HG03575 (cell line): Measurements from ENCODE around the gene RSPRY1.

Experiments
- ATAC-seq: cut with Tn5 transposase; IDR thresholded peaks from one replicate; pipeline ENCODE4 v1.9.1; 2021; ENCODE audit not compliant: unreplicated experiment, insufficient number of reproducible peaks, low FRiP score; ENCODE audit errors: extremely low read depth

RSPRY1 gene

DNA sequence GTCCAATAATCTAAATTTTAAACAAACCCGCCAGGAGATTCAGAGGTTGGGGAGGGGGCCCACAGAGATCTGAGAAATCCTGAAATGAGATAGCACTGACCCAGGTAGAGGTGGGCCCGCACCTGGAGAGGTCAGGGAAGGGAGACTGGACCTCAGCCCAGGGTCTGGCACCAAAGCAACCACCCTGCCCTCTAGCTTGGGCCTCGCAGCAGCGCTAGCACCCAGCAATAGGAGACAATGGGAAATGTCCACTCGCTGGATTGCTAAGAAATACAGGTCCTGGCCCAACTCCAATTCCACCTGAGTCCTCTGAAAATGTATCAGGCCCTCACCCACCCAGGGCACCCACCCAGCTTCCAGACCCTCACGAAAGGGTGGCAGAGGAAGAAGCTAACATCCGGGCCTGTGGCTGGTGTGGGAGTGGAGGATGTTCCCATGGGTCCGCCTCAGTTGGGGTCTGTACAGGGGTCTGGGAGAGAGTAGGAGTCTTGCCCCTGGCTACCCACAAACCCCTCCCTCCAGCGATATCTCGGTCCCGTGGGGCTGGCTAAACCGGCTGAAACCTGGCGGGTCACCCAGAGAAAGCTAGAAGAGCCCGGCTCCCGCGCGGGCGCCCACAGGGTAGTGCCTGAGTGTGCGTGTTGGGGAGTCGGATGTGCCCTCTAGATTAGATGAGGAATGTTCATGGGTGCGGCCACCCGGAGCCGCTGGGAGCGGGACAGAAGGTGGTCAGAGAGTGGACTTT lies 97.3 kb downstream of the RSPRY1 start:
- ATAC-seq, result no peak

DNA sequence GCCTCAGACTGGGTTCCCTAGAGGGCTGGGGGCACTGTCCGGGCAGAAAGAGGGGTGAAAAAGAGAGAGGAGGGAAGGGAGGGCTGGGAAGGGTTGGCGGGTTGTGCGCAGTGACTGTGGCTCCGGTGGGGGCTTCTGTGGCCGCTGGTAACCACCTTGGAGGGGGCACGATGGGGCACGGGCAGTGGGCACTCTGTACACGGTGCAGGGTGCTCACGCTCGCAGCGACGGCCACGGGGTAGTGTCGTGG lies 97.8 kb downstream of the RSPRY1 start:
- ATAC-seq, result no peak

DNA sequence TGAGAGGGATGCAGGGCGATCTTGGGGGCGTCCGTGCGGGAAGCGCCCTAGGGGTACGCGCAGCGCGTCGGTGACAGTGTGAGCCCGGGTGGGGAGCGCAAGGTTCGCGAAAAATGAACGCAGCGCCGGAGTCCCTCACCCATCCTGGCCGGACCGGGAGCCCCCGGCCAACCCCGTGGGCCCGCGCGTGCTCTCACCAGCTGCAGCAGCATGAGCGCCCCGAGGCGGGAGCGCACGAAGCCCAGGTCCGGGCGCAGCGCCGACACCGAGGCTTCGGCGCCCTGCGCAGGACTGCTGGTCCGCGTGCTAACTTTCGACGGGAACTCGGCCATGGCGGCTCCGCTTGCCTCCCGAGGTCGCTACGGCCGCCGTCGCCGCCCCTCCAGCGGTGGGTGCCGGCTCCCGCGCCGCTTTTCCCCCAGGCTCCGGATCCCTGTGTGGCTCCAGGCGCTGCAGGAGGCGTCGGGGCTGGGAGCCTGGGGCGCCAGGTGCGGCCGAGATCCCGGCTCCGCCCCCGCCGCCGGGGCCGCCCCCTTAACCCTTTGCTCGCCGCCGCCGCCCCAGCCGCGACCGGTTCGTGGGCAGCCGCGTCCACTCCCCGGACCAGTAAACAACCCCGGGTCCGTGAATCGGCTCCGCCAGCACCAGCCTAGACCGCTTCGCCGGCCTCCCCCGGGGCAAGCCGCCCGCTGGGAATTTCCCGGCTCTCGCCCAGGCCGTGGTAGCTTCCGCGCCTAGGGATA lies 98.3 kb downstream of the RSPRY1 start, which contains the start of gene PLLP:
TSS of gene PLLP (minus strand) at position 464 of the 743 bp plus-strand sequence. CDS start at position 332, 132 bp downstream.
- no peak for ATAC-seq

- ATAC-seq, result no peak
Measured at GRCh38 chr16:57284952-57285363, 98.8 kb downstream of the RSPRY1 start.

DNA sequence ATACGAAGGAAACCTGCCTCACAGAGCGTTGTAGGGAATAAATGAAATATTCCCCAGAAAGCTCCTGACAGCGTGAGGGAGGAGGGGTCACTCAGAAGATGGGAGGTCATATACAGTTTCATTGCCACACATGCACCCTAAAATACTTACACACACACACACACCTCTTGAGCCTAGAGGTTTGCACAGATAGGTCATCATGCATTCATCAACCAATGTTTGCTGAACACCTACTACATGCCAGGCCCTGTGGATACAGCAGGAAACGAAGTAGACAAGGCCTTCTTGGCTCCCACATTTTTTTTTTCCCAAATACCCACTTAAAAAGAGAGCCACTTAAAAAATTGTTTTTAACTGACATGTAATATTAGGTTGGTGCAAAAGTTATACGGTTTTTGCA lies 99.2 kb downstream of the RSPRY1 start:
- ATAC-seq, result no peak

DNA sequence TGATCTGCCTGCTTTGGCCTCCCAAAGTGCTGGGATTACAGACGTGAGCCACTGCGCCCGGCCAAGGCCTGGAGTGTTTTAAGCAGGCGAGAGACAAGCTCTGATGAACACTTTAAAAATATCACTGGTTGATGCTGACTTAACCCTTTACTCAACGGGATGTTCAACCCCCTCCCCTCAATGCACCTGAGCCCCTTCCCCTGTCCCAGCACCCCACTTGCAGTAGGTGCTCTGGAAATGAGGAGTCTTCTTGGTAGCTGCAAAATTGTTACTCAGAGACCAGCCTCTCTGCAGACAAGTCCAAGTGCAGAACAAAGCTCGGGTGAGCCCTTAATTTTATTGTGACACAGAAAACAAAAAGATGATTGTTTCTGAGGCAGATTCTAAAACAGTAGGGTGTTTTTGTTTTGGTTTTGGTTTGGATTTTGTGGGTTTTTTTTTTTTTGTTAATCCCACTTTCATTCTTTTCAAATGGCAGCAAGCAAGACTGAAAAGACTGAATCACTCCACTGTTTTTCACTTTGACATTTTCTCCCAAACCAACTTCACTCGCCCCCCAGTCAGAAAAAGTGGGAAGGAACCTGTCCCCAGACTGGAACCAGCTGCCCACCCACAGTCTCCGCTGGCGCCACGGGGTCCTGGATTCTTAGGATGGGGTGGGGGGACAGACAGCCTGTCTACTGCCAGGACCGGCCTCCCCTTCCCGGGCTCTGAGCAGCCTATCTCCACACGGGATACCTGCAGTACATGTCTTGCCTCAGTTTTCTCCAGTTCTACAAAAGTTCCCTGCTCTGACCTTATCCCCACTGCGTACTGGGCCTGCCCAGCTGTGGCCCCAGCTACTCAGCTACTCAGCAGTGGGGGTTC lies 103.5 kb downstream of the RSPRY1 start:
- no peak for ATAC-seq
